Activated CD4-positive, alpha-beta memory T cell treated with anti-CD3 and anti-CD28 coated beads for 36 hours (primary cell): Measurements from ENCODE around the gene MYO5B. TPM values are rescaled to one million over a fixed set of nuclear protein-coding genes. Genes with fewer than 3 reads are reported as not detected.

ENCODE experiments used
- CTCF ChIA-PET: fragments of 350-600 bp; sonication (Branson Sonifier 250); formaldehyde crosslinking; loops from one replicate; lab custom pipeline; 2021; ENCODE audit warnings: antibody characterized with exemption, inconsistent platforms; lab: Charles Lee
- POLR2A ChIA-PET: fragments of 350-600 bp; sonication (Branson Sonifier 250); formaldehyde crosslinking; loops from one replicate; lab custom pipeline; 2021; ENCODE audit warnings: antibody characterized with exemption; lab: Charles Lee
- DNase-seq: peaks from one replicate; pipeline ENCODE4 v3.0.0-alpha.2; 2020
- H3K27ac Mint-ChIP-seq: one replicate; pipeline ENCODE4 v1.8.0; 2021; ENCODE audit warnings: mixed read lengths
- H3K27me3 Mint-ChIP-seq: one replicate; pipeline ENCODE4 v1.8.0; 2021; ENCODE audit warnings: mixed read lengths
- H3K36me3 Mint-ChIP-seq: one replicate; pipeline ENCODE4 v1.8.0; 2021; ENCODE audit warnings: mixed read lengths
- H3K4me1 Mint-ChIP-seq: one replicate; pipeline ENCODE4 v1.8.0; 2021; ENCODE audit warnings: low read depth, mixed read lengths
- H3K4me3 Mint-ChIP-seq: one replicate; pipeline ENCODE4 v1.8.0; 2021; ENCODE audit warnings: mild to moderate bottlenecking, mixed read lengths
- H3K9me3 Mint-ChIP-seq: one replicate; pipeline ENCODE4 v1.8.0; 2021; ENCODE audit warnings: mixed read lengths
- intact Hi-C: fragments of 100-400 bp; cut with micrococcal nuclease; formaldehyde crosslinking; loops from one replicate; pipeline ENCODE4 v1.15.1; 2023
- total RNA-seq, 2 experiments: library from RNA; stranded (reverse); gene quantifications; one replicate each; pipeline ENCODE4 v1.2.3, GENCODE V29; 2021

Gene MYO5B
- total RNA-seq, 2 experiments from 2014 or later: 0.02 to 0.21 TPM

DNA sequence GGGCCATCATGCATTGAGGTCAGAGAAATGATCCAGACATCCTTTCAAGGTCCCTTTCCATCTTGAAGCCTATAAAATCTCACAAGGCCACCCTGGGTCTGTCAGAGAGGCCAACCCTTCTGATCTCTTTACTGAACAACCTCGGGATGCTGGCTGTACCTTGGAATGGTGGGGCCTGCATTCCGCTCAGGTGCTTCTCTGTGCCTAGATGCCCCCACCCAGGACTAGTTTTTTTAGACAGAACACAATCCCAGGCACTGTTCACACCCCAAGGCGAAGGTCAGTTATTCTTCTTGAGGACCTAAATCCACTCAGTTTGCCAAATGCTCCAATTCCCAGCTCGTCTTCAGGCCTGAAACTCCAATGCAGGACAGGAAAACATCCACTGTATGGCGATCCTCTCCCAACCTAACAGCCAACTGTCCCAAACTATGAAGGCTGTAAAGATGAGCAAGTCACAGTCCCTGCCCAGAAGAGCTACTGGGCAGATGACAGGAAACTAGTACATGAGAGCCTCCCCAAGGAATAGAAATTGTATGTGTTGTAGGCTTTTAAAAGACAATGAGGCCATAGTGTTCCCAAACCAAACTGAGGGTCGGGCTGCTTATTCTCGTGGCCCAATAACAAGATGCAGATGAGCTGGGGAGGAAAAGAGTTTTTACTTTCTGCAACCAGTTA lies 227.2 kb downstream of the MYO5B start:
- CTCF ChIA-PET: no interaction called here
- POLR2A ChIA-PET: no interaction called here
- H3K27me3 Mint-ChIP-seq: peaks cover 3% of the 10 kb centered on the region
- H3K27ac Mint-ChIP-seq: no peak overlapping the region
- H3K9me3 Mint-ChIP-seq: no peaks in the 10 kb centered on the region
- H3K4me3 Mint-ChIP-seq: no peak overlapping the region
- no peaks in the 10 kb centered on the region for H3K36me3 Mint-ChIP-seq
- no peaks in the 10 kb centered on the region for H3K4me1 Mint-ChIP-seq
- DNase-seq: no peak
- intact Hi-C loops: no loop called here

DNA sequence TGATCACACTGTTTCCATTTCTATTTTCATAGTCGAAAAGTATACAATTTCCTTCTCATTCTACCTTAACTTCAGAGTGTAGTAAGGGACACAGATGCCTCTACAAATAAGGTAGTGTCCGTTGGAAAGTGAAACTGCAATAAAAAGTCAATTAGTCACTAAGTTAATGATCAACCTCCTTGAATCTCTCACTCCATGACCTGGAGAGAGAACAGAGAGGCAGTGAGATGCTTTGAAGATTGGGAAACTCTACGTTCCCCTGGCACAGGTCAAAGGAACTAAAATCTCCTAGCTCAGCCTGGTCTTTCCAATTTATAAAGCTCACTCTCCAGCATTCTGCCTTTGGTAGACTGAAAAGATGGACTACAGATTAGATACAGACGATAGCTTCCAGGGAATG lies 227.8 kb downstream of the MYO5B start:
- ChIA-PET POLR2A (no interaction called here), CTCF (no interaction called here)
- peaks cover 3% of the 10 kb centered on the region for H3K27me3 Mint-ChIP-seq
- H3K27ac Mint-ChIP-seq: no peak overlapping the region
- no peak overlapping the region for H3K4me3 Mint-ChIP-seq
- intact Hi-C loops: no loop called here
- DNase-seq: no peak
- H3K4me1 Mint-ChIP-seq: no peaks in the 10 kb centered on the region
- no peaks in the 10 kb centered on the region for H3K9me3 Mint-ChIP-seq
- no peaks in the 10 kb centered on the region for H3K36me3 Mint-ChIP-seq

DNA sequence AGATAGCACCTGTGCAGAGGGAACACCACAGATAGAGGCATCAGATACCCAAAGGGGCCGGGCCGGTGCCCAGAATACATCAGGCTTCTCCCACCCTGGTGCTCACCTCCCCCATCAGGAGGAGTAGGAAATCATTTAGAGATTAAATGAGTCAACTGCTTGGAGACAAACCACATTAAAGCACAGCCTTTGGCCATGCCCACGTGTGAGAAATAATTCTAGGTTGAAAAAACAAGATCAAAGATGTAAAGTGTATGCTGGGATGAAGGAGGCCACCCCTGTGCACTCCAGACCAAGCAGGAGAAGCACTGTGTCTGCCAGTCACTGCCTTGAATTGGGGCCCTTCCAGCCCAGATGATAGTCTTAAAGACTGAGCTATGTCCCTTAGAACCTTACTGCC lies 228.9 kb downstream of the MYO5B start:
- ChIA-PET POLR2A (no interaction called here), CTCF (no interaction called here)
- Mint-ChIP-seq H3K27me3 (peaks cover 3% of the 10 kb centered on the region), H3K36me3 (no peaks in the 10 kb centered on the region), H3K4me3 (no peak overlapping the region), H3K9me3 (no peaks in the 10 kb centered on the region), H3K27ac (no peak overlapping the region), H3K4me1 (peaks cover 2% of the 10 kb centered on the region)
- intact Hi-C loops: no loop called here
- no peak for DNase-seq

DNA sequence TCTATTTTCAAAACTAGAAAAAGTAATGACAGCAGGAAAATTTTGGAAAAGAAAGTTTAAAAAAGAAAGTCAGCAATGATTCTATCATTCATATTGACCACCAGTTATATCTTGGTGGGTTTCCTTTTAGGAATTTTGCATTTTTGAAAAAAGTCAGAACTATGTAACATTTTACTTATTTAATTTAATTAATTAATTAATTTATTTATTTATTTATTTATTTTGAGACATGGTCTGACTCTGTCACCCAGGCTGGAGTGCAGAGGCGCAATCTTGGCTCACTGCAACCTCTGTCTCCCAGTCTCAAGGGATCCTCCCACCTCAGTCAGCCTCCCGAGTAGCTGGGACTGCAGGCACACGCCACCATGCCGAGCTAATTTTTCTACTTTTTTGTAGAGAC lies 231.7 kb downstream of the MYO5B start:
- Mint-ChIP-seq H3K27ac (no peak overlapping the region), H3K4me3 (no peak overlapping the region), H3K4me1 (peaks cover 10% of the 10 kb centered on the region), H3K27me3 (peaks cover 7% of the 10 kb centered on the region), H3K36me3 (no peaks in the 10 kb centered on the region), H3K9me3 (no peaks in the 10 kb centered on the region)
- ChIA-PET CTCF (no interaction called here), POLR2A (no interaction called here)
- intact Hi-C loops: no loop called here
- no peak for DNase-seq

DNA sequence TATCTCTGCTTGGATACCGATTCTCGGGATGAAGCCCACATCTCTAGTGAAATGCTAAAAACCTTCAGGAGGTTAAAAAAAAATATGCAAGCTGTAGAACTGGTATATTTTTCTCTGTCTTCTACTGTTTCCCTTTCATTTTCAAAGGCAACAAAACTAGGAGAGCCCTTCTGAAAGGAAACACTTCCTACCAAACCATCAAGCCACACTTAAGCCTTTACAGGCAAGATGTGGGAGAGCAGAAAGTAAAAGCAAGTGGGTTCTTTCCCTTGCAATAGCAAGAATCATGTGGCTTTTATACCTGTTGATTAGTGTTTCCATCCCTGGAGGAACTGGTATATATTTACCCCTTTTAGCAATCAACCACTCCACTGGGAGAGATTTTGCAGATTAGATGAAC lies 233.7 kb downstream of the MYO5B start:
- ChIA-PET POLR2A (no interaction called here), CTCF (no interaction called here)
- Mint-ChIP-seq H3K27me3 (peaks cover 9% of the 10 kb centered on the region), H3K4me3 (no peak overlapping the region), H3K36me3 (no peaks in the 10 kb centered on the region), H3K27ac (no peak overlapping the region), H3K9me3 (no peaks in the 10 kb centered on the region), H3K4me1 (peaks cover 10% of the 10 kb centered on the region)
- DNase-seq: no peak
- intact Hi-C loops: no loop called here

DNA sequence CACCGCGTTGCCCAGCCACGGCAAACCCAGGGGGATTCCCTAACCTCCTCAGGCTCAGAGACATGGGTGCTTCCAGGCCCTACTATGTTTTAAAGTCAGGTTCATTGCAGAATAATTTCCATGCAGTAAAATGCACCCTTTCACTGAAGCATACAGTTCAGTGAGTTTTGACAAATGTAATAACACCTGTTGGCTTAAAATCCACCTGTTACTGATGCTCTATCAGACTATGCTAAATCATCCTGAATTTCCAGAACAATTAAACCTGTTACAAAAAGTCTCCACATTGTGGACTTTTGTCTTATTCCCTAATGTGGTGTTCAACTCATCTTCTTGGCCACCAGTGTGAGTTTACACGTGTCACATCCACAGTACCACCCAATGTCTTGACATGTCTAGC lies 234.6 kb downstream of the MYO5B start:
- ChIA-PET POLR2A (no interaction called here), CTCF (no interaction called here)
- Mint-ChIP-seq H3K36me3 (no peaks in the 10 kb centered on the region), H3K4me1 (peaks cover 10% of the 10 kb centered on the region), H3K4me3 (no peak overlapping the region), H3K27ac (no peak overlapping the region), H3K27me3 (peaks cover 9% of the 10 kb centered on the region), H3K9me3 (no peaks in the 10 kb centered on the region)
- DNase-seq: no peak
- intact Hi-C loops: no loop called here

DNA sequence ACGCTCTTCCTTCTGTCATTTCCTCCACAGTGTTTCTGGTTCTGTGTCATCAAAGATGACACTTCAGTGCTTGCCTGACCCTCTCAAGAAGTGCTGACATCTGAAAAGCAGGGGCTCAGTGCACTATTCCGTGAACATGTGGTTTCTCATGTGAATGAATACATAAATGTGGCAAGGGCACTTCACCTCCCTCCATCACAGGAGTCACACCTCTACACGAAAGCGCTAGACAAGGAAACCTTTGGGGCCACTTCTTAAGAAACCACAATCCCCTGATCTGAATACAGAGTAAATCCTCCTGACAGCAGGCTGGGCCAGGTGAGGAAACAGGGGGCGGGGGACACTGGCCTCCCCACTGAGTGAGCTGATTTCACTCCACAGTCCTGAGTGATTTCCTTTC lies 235.8 kb downstream of the MYO5B start:
- Mint-ChIP-seq H3K4me1 (peaks cover 10% of the 10 kb centered on the region), H3K4me3 (no peak overlapping the region), H3K27ac (no peak overlapping the region), H3K36me3 (no peaks in the 10 kb centered on the region), H3K9me3 (no peaks in the 10 kb centered on the region), H3K27me3 (peaks cover 9% of the 10 kb centered on the region)
- ChIA-PET POLR2A (no interaction called here), CTCF (no interaction called here)
- DNase-seq: peak; percentile 19
- intact Hi-C loops: no loop called here

DNA sequence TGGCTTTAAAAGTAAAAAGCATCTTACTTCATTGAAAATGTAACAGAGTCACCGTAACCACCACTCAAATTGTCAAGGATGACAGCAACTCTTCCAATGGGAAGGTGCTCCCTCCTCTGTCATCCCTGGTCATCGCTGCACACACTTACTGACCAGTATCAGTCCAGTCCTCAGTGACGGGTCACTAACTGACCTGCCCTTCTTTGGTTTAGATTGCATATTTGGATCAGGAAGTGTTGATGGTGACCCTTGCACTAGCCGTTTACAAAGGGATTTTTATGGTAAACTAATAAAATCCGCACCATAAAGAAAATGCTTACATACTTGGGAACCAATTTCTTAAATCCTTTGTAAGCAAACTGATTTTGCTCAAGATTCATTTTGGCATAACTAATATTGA lies 239.7 kb downstream of the MYO5B start:
- no peak overlapping the region for H3K27ac Mint-ChIP-seq
- no peak overlapping the region for H3K4me3 Mint-ChIP-seq
- no peaks in the 10 kb centered on the region for H3K36me3 Mint-ChIP-seq
- peaks cover 12% of the 10 kb centered on the region for H3K27me3 Mint-ChIP-seq
- peaks cover 14% of the 10 kb centered on the region for H3K4me1 Mint-ChIP-seq
- ChIA-PET POLR2A (no interaction called here), CTCF (no interaction called here)
- H3K9me3 Mint-ChIP-seq: no peaks in the 10 kb centered on the region
- intact Hi-C loops: no loop called here
- DNase-seq: no peak

DNA sequence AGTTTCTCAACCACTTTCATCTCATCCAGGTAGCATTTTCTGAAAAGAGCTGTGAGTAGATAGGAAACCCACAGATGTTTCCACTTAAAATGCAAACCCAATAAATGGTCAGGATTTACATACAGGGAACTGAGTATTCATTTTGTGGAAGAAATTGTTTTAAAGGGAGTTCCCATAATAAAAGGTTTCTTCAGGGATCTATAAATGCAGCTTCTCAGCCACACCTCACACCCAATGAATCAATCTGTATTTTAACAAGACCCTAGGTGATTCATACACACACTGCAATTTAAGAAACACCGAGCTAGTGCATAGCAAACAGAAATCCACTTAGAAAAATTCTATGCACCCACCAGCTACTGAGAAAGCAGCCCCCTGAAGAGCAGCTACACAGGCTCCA lies 241.6 kb downstream of the MYO5B start:
- Mint-ChIP-seq H3K27ac (no peak overlapping the region), H3K4me1 (peaks cover 11% of the 10 kb centered on the region), H3K27me3 (peaks cover 7% of the 10 kb centered on the region), H3K9me3 (no peaks in the 10 kb centered on the region), H3K36me3 (no peaks in the 10 kb centered on the region), H3K4me3 (no peak overlapping the region)
- no peak for DNase-seq
- ChIA-PET POLR2A (no interaction called here), CTCF (no interaction called here)
- intact Hi-C loops: no loop called here

DNA sequence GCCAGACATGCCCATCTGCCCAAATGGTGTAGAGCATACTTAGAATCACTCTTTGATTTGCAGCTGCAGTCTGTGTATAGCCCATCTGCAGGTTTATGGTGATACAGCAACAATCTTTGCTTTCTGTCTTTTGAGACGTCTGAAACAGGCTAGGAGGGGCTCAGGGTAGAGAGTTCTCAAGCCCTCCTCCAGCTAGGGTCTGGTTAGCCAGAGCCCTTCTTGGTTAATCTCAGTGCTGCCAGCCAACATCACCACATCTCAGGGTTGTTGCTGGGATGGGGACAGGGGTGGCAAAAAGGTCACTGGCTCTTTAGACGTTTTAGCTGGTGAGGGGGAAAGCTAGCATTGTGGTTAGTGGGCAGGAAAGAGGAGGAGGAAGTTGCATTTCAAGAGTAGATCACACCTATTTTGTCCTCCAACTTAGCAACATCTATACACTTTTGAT lies 245.0 kb downstream of the MYO5B start:
- DNase-seq: peak; percentile 11
- Mint-ChIP-seq H3K36me3 (no peaks in the 10 kb centered on the region), H3K27me3 (peaks cover 6% of the 10 kb centered on the region), H3K4me1 (peaks cover 11% of the 10 kb centered on the region), H3K4me3 (no peak overlapping the region), H3K9me3 (no peaks in the 10 kb centered on the region), H3K27ac (no peak overlapping the region)
- ChIA-PET CTCF (no interaction called here), POLR2A (no interaction called here)
- intact Hi-C loops: no loop called here

DNA sequence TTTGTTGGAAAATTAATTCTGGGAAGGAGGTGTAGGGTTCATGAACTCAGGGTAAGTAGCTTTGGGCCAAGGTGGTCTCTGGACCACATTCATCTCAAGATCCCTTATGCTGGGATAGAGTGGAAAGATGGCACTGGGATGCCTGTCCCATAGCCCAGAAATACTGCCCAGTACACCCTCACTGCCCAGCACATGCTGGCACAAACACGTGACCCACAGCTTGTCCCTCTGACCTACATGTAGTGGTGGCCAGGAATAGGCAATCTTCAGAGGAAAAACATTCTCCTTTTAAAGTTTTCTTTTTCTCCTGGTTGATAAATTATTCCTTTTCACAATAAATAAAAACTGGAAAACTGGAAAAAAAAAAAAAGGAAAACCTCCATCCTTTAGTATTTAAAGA lies 246.0 kb downstream of the MYO5B start:
- H3K36me3 Mint-ChIP-seq: no peaks in the 10 kb centered on the region
- ChIA-PET CTCF (interaction anchor here (0.7 kb wide), 1 partner anchor 246 kb away, joined by 3 read pairs; the partner anchor contains the start of gene MYO5B), POLR2A (no interaction called here)
- no peaks in the 10 kb centered on the region for H3K9me3 Mint-ChIP-seq
- H3K27ac Mint-ChIP-seq: no peak overlapping the region
- no peak overlapping the region for H3K4me3 Mint-ChIP-seq
- no peak for DNase-seq
- peaks cover 15% of the 10 kb centered on the region for H3K4me1 Mint-ChIP-seq
- H3K27me3 Mint-ChIP-seq: peaks cover 5% of the 10 kb centered on the region
- intact Hi-C loops: no loop called here

DNA sequence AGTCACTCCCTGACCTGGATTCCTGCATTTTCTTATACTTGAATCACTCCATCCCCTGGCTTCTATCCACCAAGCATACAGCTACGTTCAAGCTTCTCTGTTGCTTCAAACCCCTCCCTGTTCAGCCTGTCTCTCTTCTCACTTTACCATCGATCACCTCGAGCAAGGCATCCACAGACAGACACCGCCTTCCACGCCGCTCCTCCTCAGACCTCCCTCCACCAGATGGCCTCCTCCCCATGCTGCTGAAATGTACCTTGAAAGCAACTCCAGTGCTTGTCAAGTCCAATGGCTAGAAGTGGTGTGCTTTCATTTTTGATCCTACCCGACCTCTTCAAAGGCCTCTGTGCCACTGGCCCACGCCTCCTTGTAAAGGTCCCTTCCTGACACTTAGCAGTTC lies 250.3 kb downstream of the MYO5B start:
- ChIA-PET POLR2A (no interaction called here), CTCF (no interaction called here)
- no peak overlapping the region for H3K4me3 Mint-ChIP-seq
- peaks cover 4% of the 10 kb centered on the region for H3K4me1 Mint-ChIP-seq
- H3K27ac Mint-ChIP-seq: no peak overlapping the region
- no peaks in the 10 kb centered on the region for H3K27me3 Mint-ChIP-seq
- peak; percentile 21 for DNase-seq
- intact Hi-C loops: no loop called here
- H3K9me3 Mint-ChIP-seq: no peaks in the 10 kb centered on the region
- H3K36me3 Mint-ChIP-seq: no peaks in the 10 kb centered on the region

DNA sequence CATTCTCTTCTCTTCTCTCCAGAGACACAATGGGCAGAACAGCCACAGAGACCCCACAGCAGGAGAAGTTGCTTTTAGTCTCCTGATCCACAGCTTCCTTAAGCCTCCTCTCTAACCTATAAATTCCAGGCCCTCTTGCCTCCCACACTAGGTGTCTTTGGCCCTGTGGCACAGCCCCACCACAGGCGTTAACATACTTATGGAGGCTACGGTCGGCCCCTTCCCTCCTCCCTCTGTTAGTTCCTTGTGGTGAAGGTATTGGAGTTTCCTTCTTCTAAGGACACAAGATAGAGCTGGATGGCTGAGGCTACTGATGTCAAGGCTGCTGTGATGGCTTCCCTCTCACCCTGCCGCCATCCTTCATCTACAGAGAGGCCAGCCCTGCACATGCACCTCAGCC lies 258.1 kb downstream of the MYO5B start:
- Mint-ChIP-seq H3K27me3 (peaks cover 4% of the 10 kb centered on the region), H3K27ac (no peak overlapping the region), H3K36me3 (no peaks in the 10 kb centered on the region), H3K4me3 (no peak overlapping the region), H3K9me3 (no peaks in the 10 kb centered on the region), H3K4me1 (no peaks in the 10 kb centered on the region)
- CTCF ChIA-PET: no interaction called here
- intact Hi-C loops: no loop called here
- DNase-seq: no peak
- POLR2A ChIA-PET: no interaction called here
